ENCODE data around the gene ZSWIM3.
"Not testable (repeated sequence)": the region's sequence is repeated elsewhere in the genome, so short reads cannot be mapped to it uniquely, and the experiment has no call there.

The ZSWIM3 gene

DNA sequence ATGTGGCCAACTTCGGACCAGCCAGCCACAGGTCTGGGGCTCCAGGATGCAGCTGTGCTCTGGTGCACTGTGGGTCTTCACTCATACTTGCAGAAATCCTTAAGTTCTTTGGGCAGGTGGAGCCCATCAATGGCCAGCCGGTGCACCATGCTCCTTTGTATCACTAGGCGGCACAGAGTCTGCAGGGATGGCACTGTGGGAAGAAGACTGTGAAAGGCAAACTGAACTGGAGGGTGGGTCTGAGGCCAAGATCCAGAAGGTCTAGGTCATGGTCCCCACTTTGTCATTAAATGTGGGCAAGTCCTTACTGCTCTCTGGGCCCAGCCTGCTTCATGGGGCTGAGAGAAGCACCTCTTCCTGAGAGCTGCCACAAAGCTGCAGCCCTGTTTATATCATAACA is 31.3 kb downstream of the ZSWIM3 start:
- ATAC-seq = no peak
- Mint-ChIP-seq H3K36me3 (peaks cover 13% of the 10 kb centered on the region), H3K4me3 (no peak overlapping the region), H3K27ac (peak overlapping the region; percentile 88), H3K9me3 (no peaks in the 10 kb centered on the region), H3K4me1 (peaks cover 66% of the 10 kb centered on the region), H3K27me3 (no peaks in the 10 kb centered on the region)

- Mint-ChIP-seq H3K27ac (peak overlapping the region; percentile 88), H3K36me3 (peaks cover 20% of the 10 kb centered on the region), H3K4me3 (peak overlapping the region; percentile 90), H3K9me3 (no peaks in the 10 kb centered on the region), H3K4me1 (peaks cover 58% of the 10 kb centered on the region), H3K27me3 (no peaks in the 10 kb centered on the region)
- ATAC-seq = peak; percentile 18
Measured at GRCh38 chr20:45890077-45890984, 32.9 kb downstream of the ZSWIM3 start.

DNA sequence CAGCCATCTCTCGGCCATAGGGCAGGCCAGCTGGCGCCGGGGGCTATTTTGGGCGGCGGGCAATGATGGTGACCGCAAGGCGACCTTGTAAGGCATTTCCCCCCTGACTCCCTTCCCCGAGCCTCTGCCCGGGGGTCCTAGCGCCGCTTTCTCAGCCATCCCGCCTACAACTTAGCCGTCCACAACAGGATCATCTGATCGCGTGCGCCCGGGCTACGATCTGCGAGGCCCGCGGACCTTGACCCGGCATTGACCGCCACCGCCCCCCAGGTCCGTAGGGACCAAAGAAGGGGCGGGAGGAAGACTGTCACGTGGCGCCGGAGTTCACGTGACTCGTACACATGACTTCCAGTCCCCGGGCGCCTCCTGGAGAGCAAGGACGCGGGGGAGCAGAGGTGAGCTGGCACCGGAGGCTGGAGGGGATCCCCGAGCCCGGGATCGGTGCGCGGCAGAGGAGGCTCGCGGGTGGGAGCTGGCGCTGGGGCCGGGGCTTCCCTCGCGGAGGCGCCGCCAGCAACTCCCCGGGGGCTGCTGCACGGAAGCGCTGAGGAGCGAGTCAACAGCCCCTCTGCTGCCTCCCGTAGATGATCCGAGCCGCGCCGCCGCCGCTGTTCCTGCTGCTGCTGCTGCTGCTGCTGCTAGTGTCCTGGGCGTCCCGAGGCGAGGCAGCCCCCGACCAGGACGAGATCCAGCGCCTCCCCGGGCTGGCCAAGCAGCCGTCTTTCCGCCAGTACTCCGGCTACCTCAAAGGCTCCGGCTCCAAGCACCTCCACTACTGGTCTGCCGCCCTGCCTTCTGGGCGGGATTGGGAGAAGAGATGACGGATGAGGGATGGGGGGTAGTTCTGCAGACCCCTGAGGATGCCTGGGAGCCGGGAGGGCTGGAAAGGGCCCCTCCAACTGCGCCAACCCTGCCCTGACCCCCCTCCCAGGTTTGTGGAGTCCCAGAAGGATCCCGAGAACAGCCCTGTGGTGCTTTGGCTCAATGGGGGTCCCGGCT is 33.9 kb downstream of the ZSWIM3 start, which contains the start of the genes CTSA and NEURL2:
CTSA (plus strand) TSS at position 351 of the 999 bp plus-strand sequence; CDS start at position 585, 234 bp downstream.
NEURL2 (minus strand) TSS at position 224 of the 999 bp plus-strand sequence; CDS start at position 7, 217 bp downstream.
- Mint-ChIP-seq H3K36me3 (peaks cover 20% of the 10 kb centered on the region), H3K4me1 (peaks cover 56% of the 10 kb centered on the region)

GRCh38 chr20:45892049-45892825 is 34.8 kb downstream of the ZSWIM3 start:
- H3K4me1 Mint-ChIP-seq = peaks cover 49% of the 10 kb centered on the region
- H3K36me3 Mint-ChIP-seq = peaks cover 25% of the 10 kb centered on the region
- H3K4me3 Mint-ChIP-seq = peak overlapping the region; percentile 90
- H3K27ac Mint-ChIP-seq = peak overlapping the region; percentile 88
- no peaks in the 10 kb centered on the region for H3K27me3 Mint-ChIP-seq
- no peak for ATAC-seq
- no peaks in the 10 kb centered on the region for H3K9me3 Mint-ChIP-seq

More for the DNA sequence above, 33.9 kb downstream of the ZSWIM3 start, which contains the start of the genes CTSA and NEURL2:
- peak; percentile 90 for ATAC-seq
- Mint-ChIP-seq H3K9me3 (no peaks in the 10 kb centered on the region), H3K27ac (peak within 1 kb of the TSS; percentile 88), H3K27me3 (no peaks in the 10 kb centered on the region), H3K4me3 (peak within 1 kb of the TSS; percentile 90)

DNA sequence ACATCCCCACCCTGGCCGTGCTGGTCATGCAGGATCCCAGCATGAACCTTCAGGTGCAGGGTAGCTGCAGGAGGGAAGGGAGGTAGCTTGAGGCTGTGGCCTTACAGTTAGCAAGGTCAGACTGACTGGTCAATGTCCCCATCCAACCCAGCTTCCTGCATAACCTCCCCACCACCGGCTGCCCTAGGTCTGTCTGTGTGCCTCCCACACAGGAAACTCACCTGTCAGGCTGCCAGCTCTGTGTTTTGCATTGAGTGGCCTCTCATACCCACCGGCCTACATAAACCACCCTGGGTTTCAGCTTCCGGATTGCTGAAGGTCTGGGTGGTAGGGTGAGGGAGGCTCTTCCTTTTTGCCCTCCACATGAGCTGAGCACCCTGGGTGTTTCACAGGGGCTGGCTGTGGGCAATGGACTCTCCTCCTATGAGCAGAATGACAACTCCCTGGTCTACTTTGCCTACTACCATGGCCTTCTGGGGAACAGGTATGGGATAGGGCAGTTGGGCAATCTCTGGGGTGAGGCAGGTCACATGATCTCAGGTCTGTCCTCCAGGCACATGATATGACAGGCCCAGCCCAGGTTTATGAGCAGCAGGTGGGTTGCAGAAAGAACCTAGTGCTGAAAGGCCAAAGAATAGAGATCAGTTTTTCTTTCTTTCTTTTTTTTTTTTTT is 35.5 kb downstream of the ZSWIM3 start:
- ATAC-seq = peak; percentile 68
- Mint-ChIP-seq H3K27ac (peak overlapping the region; percentile 88), H3K4me1 (peaks cover 49% of the 10 kb centered on the region), H3K36me3 (peaks cover 32% of the 10 kb centered on the region), H3K4me3 (peak overlapping the region; percentile 90), H3K27me3 (no peaks in the 10 kb centered on the region), H3K9me3 (no peaks in the 10 kb centered on the region)

DNA sequence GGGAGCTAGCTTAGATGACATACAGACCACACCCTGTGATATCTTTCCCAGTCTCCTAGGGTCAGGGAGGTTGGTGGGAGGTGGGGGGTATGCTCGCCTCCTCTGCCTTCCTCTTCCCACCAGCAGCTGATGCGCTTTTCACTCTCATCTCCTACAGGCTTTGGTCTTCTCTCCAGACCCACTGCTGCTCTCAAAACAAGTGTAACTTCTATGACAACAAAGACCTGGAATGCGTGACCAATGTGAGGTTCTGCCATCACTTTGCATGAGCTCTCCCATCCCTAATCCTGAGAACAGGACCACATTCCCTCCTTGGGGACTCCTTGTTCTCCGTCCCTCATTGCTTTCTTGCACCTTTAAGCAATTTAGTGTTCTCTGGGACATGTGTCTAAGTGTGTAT is 36.4 kb downstream of the ZSWIM3 start:
- H3K27ac Mint-ChIP-seq = peak overlapping the region; percentile 88
- H3K4me3 Mint-ChIP-seq = no peak overlapping the region
- H3K27me3 Mint-ChIP-seq = no peaks in the 10 kb centered on the region
- H3K4me1 Mint-ChIP-seq = peaks cover 43% of the 10 kb centered on the region
- ATAC-seq = no peak
- peaks cover 40% of the 10 kb centered on the region for H3K36me3 Mint-ChIP-seq
- H3K9me3 Mint-ChIP-seq = no peaks in the 10 kb centered on the region

DNA sequence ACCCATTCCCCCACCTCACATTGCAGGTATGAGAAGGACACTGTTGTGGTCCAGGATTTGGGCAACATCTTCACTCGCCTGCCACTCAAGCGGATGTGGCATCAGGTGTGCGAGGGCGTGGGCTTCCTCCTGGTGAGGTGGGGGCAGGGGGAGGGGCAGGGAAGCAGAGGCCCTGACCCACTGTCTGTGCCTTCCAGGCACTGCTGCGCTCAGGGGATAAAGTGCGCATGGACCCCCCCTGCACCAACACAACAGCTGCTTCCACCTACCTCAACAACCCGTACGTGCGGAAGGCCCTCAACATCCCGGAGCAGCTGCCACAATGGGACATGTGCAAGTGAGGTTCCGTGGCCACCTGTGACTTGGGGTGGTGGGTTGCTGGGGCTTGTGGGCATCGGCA is 37.4 kb downstream of the ZSWIM3 start:
- H3K27me3 Mint-ChIP-seq = no peaks in the 10 kb centered on the region
- no peaks in the 10 kb centered on the region for H3K9me3 Mint-ChIP-seq
- no peak for ATAC-seq
- peaks cover 33% of the 10 kb centered on the region for H3K4me1 Mint-ChIP-seq
- no peak overlapping the region for H3K27ac Mint-ChIP-seq
- H3K36me3 Mint-ChIP-seq = peaks cover 44% of the 10 kb centered on the region
- no peak overlapping the region for H3K4me3 Mint-ChIP-seq

GRCh38 chr20:45896641-45897161 is 39.3 kb downstream of the ZSWIM3 start:
- Mint-ChIP-seq H3K27me3 (no peaks in the 10 kb centered on the region), H3K27ac (no peak overlapping the region), H3K9me3 (no peaks in the 10 kb centered on the region), H3K4me3 (no peak overlapping the region), H3K4me1 (peaks cover 26% of the 10 kb centered on the region), H3K36me3 (peaks cover 44% of the 10 kb centered on the region)
- ATAC-seq = no peak

- ATAC-seq = no peak
- H3K27me3 Mint-ChIP-seq = no peaks in the 10 kb centered on the region
- H3K4me1 Mint-ChIP-seq = peaks cover 23% of the 10 kb centered on the region
- H3K27ac Mint-ChIP-seq = no peak overlapping the region
- H3K4me3 Mint-ChIP-seq = no peak overlapping the region
- no peaks in the 10 kb centered on the region for H3K9me3 Mint-ChIP-seq
- peaks cover 44% of the 10 kb centered on the region for H3K36me3 Mint-ChIP-seq
Measured at GRCh38 chr20:45897289-45897688, 39.9 kb downstream of the ZSWIM3 start.

- H3K27me3 Mint-ChIP-seq = no peaks in the 10 kb centered on the region
- no peak for ATAC-seq
- peaks cover 23% of the 10 kb centered on the region for H3K4me1 Mint-ChIP-seq
- no peak overlapping the region for H3K4me3 Mint-ChIP-seq
- H3K9me3 Mint-ChIP-seq = no peaks in the 10 kb centered on the region
- peaks cover 44% of the 10 kb centered on the region for H3K36me3 Mint-ChIP-seq
- no peak overlapping the region for H3K27ac Mint-ChIP-seq
Measured at GRCh38 chr20:45897692-45898091, 40.3 kb downstream of the ZSWIM3 start.

DNA sequence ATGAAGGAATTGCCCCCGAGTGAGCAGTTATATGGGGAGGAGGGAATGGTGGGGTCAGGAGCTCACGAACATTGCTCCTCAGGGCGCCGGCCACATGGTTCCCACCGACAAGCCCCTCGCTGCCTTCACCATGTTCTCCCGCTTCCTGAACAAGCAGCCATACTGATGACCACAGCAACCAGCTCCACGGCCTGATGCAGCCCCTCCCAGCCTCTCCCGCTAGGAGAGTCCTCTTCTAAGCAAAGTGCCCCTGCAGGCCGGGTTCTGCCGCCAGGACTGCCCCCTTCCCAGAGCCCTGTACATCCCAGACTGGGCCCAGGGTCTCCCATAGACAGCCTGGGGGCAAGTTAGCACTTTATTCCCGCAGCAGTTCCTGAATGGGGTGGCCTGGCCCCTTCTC is 40.9 kb downstream of the ZSWIM3 start:
- Mint-ChIP-seq H3K36me3 (peaks cover 44% of the 10 kb centered on the region), H3K9me3 (no peaks in the 10 kb centered on the region), H3K4me1 (peaks cover 23% of the 10 kb centered on the region), H3K4me3 (no peak overlapping the region), H3K27me3 (no peaks in the 10 kb centered on the region), H3K27ac (no peak overlapping the region)
- no peak for ATAC-seq

- Mint-ChIP-seq H3K27me3 (no peaks in the 10 kb centered on the region), H3K4me1 (peaks cover 16% of the 10 kb centered on the region), H3K27ac (no peak overlapping the region), H3K4me3 (no peak overlapping the region), H3K36me3 (peaks cover 39% of the 10 kb centered on the region), H3K9me3 (no peaks in the 10 kb centered on the region)
- ATAC-seq = peak; percentile 42
Measured at GRCh38 chr20:45899046-45899835, 41.8 kb downstream of the ZSWIM3 start.

DNA sequence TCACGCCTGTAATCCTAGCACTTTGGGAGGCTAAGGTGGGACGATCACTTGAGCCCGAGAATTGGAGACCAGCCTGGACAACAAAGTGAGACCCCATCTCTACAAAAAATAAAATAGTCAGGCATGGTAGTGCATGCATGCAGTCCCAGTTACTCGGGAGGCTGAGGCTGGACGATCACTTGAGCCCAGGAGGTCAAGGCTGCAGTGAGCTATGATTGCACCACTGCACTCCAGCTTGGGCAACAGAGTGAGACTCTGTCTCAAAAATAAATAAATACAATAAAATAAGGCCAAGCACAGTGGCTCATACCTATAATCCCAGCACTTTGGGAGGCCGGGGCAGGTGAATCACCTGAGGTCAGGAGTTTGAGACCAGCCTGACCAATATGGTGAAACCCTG is 43.9 kb downstream of the ZSWIM3 start:
- peaks cover 29% of the 10 kb centered on the region for H3K36me3 Mint-ChIP-seq
- not testable (repeated sequence) for H3K27ac Mint-ChIP-seq, H3K9me3 Mint-ChIP-seq, H3K4me3 Mint-ChIP-seq, H3K27me3 Mint-ChIP-seq, ATAC-seq
- H3K4me1 Mint-ChIP-seq = peaks cover 15% of the 10 kb centered on the region

Data from stimulated activated memory B cell treated with anti-CD40 and anti-IgM and Interleukin-4, amounts not matched to agents 10 μg/mL and 1 μg/mL and 100 μg/mL, for 72 hours (primary cell).